GM19099 (cell line): Measurements from ENCODE around the gene NCAPG2.

ENCODE experiments used
- POLR2A ChIP-seq: IDR thresholded peaks from 3 replicates; pipeline ENCODE4 v1.6.1; 2011; ENCODE audit warnings: low read depth; ENCODE audit not compliant: insufficient read length; ENCODE audit errors: extremely low read depth

Gene NCAPG2

GRCh38 chr7:158645842-158646241, 58.8 kb downstream of the NCAPG2 start:
- TF ChIP-seq POLR2A = no peak

GRCh38 chr7:158642149-158642548, 62.5 kb downstream of the NCAPG2 start:
- TF ChIP-seq POLR2A = no peak

DNA sequence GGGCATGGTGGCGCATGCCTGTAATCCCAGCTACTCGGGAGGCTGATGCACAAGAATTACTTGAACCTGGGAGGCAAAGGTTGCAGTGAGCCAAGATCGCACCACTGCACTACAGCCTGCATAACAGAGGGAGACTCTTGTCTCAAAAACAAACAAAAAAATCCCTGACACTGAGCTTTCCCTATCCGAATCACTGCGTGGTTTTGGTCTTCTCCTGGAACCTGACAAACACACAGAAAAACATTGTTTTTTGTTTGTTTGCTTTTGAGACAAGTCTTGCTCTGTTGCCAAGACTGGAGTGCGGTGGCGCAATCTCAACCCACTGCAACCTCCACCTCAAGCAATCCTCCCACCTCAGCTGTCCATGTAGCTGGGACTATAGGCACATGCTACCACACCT, 66.6 kb downstream of the NCAPG2 start:
- TF ChIP-seq POLR2A = no peak

- no peak for TF ChIP-seq POLR2A
These were observed 71.3 kb downstream of the NCAPG2 start for GRCh38 chr7:158633055-158633956.

DNA sequence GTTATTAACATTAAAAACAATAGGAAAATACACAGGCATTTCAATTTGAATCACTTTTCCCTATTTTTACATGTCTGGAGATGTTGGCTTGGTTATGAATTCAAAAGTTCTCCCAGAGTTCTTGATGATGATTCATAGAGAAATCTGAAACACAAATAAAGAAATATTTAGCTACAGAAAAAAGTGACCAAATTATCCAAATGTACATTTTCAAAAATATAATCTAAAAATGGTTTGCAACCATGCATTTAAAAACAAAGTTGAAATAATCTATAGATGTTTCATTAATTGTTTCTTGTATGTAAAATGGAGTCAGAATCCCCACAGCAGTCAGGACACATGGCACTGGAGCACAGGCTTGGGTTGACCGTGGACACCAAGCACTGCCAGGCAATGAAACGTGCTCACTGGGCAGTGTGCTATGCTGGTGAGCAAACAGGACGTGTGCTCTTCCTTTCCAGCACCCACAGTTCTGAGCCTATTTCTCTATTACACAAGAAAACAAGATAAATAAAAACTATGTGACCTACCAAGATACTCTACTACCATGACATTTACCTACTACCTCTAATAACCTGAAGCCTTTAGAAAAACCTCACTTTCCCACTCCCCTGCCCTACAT, 72.9 kb downstream of the NCAPG2 start:
- no peak for TF ChIP-seq POLR2A

DNA sequence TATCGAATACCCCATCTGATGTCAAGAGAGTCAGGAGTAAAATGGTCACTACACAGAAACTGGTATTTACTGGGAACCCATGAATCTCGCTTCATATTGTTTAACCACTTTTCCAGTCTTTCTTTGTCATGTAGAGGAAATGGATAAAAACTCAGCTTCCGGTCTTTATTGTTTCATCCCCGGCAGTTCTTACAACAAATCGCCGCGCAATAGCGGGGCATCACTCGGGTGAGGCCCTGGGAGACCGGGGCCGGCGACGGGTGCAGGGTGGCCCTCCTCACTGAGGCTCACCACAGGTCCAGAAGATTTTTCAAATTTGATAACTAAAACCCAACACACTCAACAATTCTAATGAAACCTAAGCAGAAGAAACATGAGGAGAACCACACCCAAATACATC, 81.4 kb downstream of the NCAPG2 start:
- TF ChIP-seq POLR2A = no peak

- TF ChIP-seq POLR2A = no peak
These were observed 83.7 kb downstream of the NCAPG2 start for GRCh38 chr7:158620839-158621441.

DNA sequence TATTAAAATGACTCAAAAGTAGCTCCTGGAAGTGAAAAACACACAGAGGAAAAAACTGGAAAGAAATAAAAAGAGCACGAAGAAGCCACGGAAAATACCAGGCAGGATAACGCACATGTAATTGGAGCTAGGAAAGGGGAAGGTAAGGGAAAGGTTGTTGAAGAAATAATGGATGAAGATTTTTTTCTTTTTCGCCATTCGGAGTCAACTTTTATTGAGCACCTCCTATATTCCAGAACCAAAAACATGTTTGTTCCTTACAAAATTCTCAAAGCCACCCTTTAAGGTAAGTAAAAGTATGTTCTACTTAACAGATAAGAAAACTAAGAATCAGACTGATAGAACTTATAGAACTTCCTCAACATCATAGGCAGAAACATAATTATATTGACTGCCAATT, 84.2 kb downstream of the NCAPG2 start:
- TF ChIP-seq POLR2A = no peak

- no peak for TF ChIP-seq POLR2A
These were observed 85.9 kb downstream of the NCAPG2 start for GRCh38 chr7:158618745-158619140.

GRCh38 chr7:158617737-158618128, 86.9 kb downstream of the NCAPG2 start:
- TF ChIP-seq POLR2A = no peak

DNA sequence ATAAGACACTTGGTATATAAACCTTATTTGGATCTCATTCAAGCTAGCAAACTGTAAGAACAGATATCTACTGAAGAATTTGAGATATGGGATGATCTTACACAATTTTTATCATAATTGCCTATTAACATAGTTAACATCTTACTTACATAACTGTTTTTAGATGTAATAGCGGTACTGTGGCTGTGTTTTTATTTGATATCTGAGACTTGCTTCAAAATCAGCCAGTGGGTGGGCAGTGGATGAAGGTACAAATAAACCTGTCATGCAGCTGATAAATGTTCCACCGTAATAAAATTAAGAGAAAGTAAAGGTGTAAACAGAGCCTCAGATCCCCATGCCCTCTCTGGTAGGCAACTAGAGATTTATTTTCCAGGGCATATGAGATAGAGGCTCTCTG, 88.6 kb downstream of the NCAPG2 start:
- no peak for TF ChIP-seq POLR2A

DNA sequence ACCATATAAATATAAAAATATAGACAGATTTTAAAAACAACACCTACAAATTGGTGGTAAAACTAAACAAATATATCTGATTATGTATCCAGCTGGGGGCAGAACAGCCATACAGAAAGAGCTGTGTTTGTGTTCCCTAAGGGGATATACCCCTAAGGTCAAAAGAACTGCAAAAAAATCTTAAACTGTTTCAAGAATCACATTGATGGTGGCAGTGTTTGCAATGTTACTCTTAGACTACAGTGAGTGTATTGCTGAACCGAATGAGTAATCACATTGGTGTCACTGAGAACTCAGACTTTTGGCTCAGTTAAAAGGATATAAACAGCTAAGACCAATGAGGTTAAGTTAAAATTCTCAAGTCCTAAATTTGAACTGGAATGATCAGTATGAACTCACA, 89.9 kb downstream of the NCAPG2 start:
- no peak for TF ChIP-seq POLR2A

DNA sequence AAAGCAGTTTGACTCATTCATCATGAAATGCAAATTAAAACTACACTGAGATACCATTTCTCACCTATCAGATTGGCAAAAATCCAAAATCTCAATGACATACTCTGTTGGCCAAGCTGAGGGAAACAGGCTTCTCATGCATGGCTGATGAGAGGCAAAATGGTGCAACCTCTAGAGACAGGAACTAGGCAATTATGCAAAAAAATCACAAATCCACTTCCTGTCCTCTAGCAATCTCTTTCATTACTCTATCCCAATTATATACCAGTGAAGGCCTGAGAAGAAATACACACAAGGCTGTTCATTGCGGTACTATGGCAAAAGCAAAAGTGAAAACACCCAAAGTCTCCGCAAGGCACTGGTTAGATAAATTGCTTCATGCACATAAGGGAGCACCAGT, 91.1 kb downstream of the NCAPG2 start:
- no peak for TF ChIP-seq POLR2A

GRCh38 chr7:158612546-158612945, 92.1 kb downstream of the NCAPG2 start:
- TF ChIP-seq POLR2A = no peak

DNA sequence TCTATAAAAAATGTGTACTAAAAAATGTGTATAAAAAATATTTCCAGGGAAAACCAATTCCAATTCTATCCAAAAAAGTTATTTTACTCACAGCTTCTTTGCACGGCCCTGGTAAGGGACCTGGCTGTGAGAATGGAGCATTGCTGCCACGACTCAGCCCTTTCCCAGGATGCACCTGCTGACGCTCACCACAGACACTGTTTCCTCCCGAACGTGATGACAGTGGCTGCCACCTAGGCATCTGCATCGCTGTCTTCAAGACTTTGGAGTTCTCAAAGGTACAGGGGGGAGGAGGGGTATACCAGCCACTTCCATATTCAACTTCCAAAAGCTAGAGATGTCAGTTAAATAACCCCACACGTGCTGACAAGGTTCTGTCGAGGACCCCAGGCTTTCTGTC, 93.1 kb downstream of the NCAPG2 start:
- no peak for TF ChIP-seq POLR2A
